Hepatocyte (in vitro differentiated cells): ENCODE measurements around the gene FAM53B. TPM values are rescaled to one million over a fixed set of nuclear protein-coding genes. Genes with fewer than 3 reads are reported as not detected.

ENCODE experiments used
- DNase-seq: peaks from one replicate; pipeline ENCODE4 v3.0.0-alpha.2; 2016; ENCODE audit warnings: low spot score
- H2AFZ ChIP-seq: fragments of 200-600 bp; sonication (generic); 2 replicates; pipeline ENCODE4 v1.6.0; 2016; ENCODE audit warnings: antibody characterized with exemption, mild to moderate bottlenecking
- H3K27ac ChIP-seq: fragments of 200-600 bp; sonication (generic); 2 replicates; pipeline ENCODE4 v1.5.1; 2016; ENCODE audit warnings: mild to moderate bottlenecking
- H3K27me3 ChIP-seq: fragments of 200-600 bp; sonication (generic); 2 replicates; pipeline ENCODE4 v1.6.1; 2016
- H3K36me3 ChIP-seq: fragments of 200-600 bp; sonication (generic); replicated peaks from 2 replicates; pipeline ENCODE4 v1.5.1; 2016; ENCODE audit warnings: low read depth; ENCODE audit not compliant: insufficient read depth
- H3K4me1 ChIP-seq: fragments of 200-600 bp; sonication (generic); 2 replicates; pipeline ENCODE4 v1.5.1; 2016; ENCODE audit warnings: mild to moderate bottlenecking, moderate library complexity; ENCODE audit not compliant: insufficient read depth
- H3K4me2 ChIP-seq: fragments of 200-600 bp; sonication (generic); 2 replicates; pipeline ENCODE4 v1.6.0; 2016
- H3K4me3 ChIP-seq: fragments of 200-600 bp; sonication (generic); 2 replicates; pipeline ENCODE4 v1.5.1; 2016; ENCODE audit warnings: mild to moderate bottlenecking
- H3K79me2 ChIP-seq: fragments of 200-600 bp; sonication (generic); 2 replicates; pipeline ENCODE4 v1.6.0; 2017; ENCODE audit warnings: mild to moderate bottlenecking
- H3K9me2 ChIP-seq: fragments of 200-600 bp; sonication (generic); replicated peaks from 2 replicates; pipeline ENCODE4 v1.6.0; 2017; ENCODE audit warnings: mild to moderate bottlenecking; ENCODE audit not compliant: insufficient read depth
- H3K9me3 ChIP-seq: fragments of 200-600 bp; sonication (generic); 2 replicates; pipeline ENCODE4 v1.5.1; 2016; ENCODE audit warnings: low read depth, mild to moderate bottlenecking
- H4K20me1 ChIP-seq: fragments of 200-600 bp; sonication (generic); 2 replicates; pipeline ENCODE4 v1.6.0; 2016; ENCODE audit warnings: mild to moderate bottlenecking; ENCODE audit not compliant: insufficient read depth, poor library complexity, severe bottlenecking
- CTCF ChIP-seq: fragments of 200-600 bp; sonication (generic); IDR thresholded peaks from 2 replicates; pipeline ENCODE4 v1.5.1; 2016; ENCODE audit warnings: antibody characterized with exemption, mild to moderate bottlenecking; ENCODE audit not compliant: poor library complexity
- EZH2 ChIP-seq: fragments of 200-600 bp; sonication (generic); IDR thresholded peaks from 2 replicates; pipeline ENCODE4 v1.6.1; 2016; ENCODE audit warnings: antibody characterized with exemption, mild to moderate bottlenecking, borderline replicate concordance
- EZH2phosphoT487 ChIP-seq: fragments of 200-600 bp; sonication (generic); IDR thresholded peaks from one replicate; pipeline ENCODE4 v1.6.1; 2018; ENCODE audit warnings: antibody characterized with exemption, mild to moderate bottlenecking, low read depth, moderate library complexity; ENCODE audit not compliant: unreplicated experiment, severe bottlenecking
- WGBS: methylation state at CpG from one replicate; pipeline ENCODE4 v1.1.6; 2016; ENCODE audit warnings: low lambda C conversion rate; ENCODE audit errors: missing lambda C conversion rate; 5-methylcytosine and 5-hydroxymethylcytosine counted together
- polyA plus RNA-seq: library from polyadenylated mRNA; unstranded; fragments of >200 nt; fragmentation: Nextera tagmentation; extraction: Ambion mirVana; gene quantifications from 2 replicates; pipeline ENCODE4 v1.2.1, GENCODE V29; 2016
- total RNA-seq: library from RNA; depleted of rRNA; stranded (reverse); fragments of >200 nt; gene quantifications from 2 replicates; pipeline ENCODE4 v1.2.3, GENCODE V29; 2014

Gene FAM53B
- total and polyA plus RNA-seq, 2 experiments from 2014 or later, result 10.3 to 23.6 TPM

- WGBS, result 89% methylated on average over 3 of the region's 3 CpGs
- H3K36me3 ChIP-seq, result no peaks in the 10 kb centered on the region
- DNase-seq, result no peak
- H2AFZ ChIP-seq, result no peak overlapping the region
- no peak for TF ChIP-seq EZH2phosphoT487
- TF ChIP-seq CTCF, result no peak
- no peak for TF ChIP-seq EZH2
- H4K20me1 ChIP-seq, result no peaks in the 10 kb centered on the region
- H3K27ac ChIP-seq, result no peak overlapping the region
- no peaks in the 10 kb centered on the region for H3K9me3 ChIP-seq
- no peaks in the 10 kb centered on the region for H3K79me2 ChIP-seq
- H3K4me1 ChIP-seq, result peaks cover 14% of the 10 kb centered on the region
- no peak overlapping the region for H3K4me3 ChIP-seq
- no peak overlapping the region for H3K4me2 ChIP-seq
- H3K9me2 ChIP-seq, result no peaks in the 10 kb centered on the region
- H3K27me3 ChIP-seq, result no peaks in the 10 kb centered on the region
These were observed 158.0 kb downstream of the FAM53B start for GRCh38 chr10:124586142-124586541.

DNA sequence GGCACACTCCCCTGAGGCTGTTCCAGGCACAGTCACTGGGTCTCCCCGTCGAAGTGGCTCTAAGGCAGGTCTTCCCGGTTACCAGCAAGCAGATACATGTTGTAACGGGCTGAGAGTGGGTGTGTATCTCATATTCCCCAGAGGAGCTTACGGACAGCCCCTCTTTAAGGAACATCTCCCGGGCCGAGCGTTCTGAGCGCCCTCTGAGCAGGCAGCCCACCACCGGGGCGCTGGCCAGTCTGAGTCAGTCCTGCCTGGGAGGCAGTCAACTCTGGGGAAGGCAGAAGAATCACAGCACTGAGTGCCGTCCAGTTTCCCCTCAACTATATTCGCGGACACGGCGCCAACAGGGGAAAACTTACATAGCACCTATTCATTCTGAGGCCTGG lies 165.2 kb downstream of the FAM53B start:
- H3K9me2 ChIP-seq, result no peaks in the 10 kb centered on the region
- H3K4me3 ChIP-seq, result no peak overlapping the region
- DNase-seq, result no peak
- no peak for TF ChIP-seq EZH2phosphoT487
- no peak for TF ChIP-seq CTCF
- no peak for TF ChIP-seq EZH2
- H3K4me2 ChIP-seq, result no peak overlapping the region
- H3K9me3 ChIP-seq, result no peaks in the 10 kb centered on the region
- H3K27ac ChIP-seq, result no peak overlapping the region
- no peaks in the 10 kb centered on the region for H4K20me1 ChIP-seq
- no peak overlapping the region for H2AFZ ChIP-seq
- H3K4me1 ChIP-seq, result no peaks in the 10 kb centered on the region
- no peaks in the 10 kb centered on the region for H3K79me2 ChIP-seq
- no peaks in the 10 kb centered on the region for H3K27me3 ChIP-seq
- H3K36me3 ChIP-seq, result no peaks in the 10 kb centered on the region
- WGBS, result 88% methylated on average over 16 of the region's 16 CpGs

- no peaks in the 10 kb centered on the region for H3K9me2 ChIP-seq
- H2AFZ ChIP-seq, result no peak overlapping the region
- H3K27ac ChIP-seq, result no peak overlapping the region
- H3K4me3 ChIP-seq, result no peak overlapping the region
- no peaks in the 10 kb centered on the region for H4K20me1 ChIP-seq
- no peaks in the 10 kb centered on the region for H3K79me2 ChIP-seq
- WGBS, result 94% methylated on average over 23 of the region's 23 CpGs
- H3K4me1 ChIP-seq, result no peaks in the 10 kb centered on the region
- no peak for DNase-seq
- TF ChIP-seq CTCF, result no peak
- no peak for TF ChIP-seq EZH2
- no peak for TF ChIP-seq EZH2phosphoT487
- no peak overlapping the region for H3K4me2 ChIP-seq
- H3K27me3 ChIP-seq, result no peaks in the 10 kb centered on the region
- H3K9me3 ChIP-seq, result no peaks in the 10 kb centered on the region
- H3K36me3 ChIP-seq, result no peaks in the 10 kb centered on the region
These were observed 165.8 kb downstream of the FAM53B start for GRCh38 chr10:124578231-124579010.
